K562 (cell line): ENCODE measurements around the gene BOLA3. TPM values are rescaled to one million over a fixed set of nuclear protein-coding genes. Genes with fewer than 3 reads are reported as not detected.

Source experiments
- BHLHE40 ChIP-seq: IDR thresholded peaks from 2 replicates; pipeline ENCODE4 v1.6.1; 2011; ENCODE audit warnings: low read length, improper control_type of control experiment
- FOXM1 ChIP-seq, 2 experiments: fragments of 450-650 bp in 1 of 2; sonication (generic) in 1 of 2; formaldehyde crosslinking in 1 of 2; IDR thresholded peaks; 2 replicates each; pipeline versions ENCODE4 v1.6.1 to v1.9.0; 2017 to 2022; ENCODE audit warnings: low read depth in 2 of 2, mild to moderate bottlenecking in 2 of 2, missing genetic modification reagents in 1 of 2, moderate library complexity in 1 of 2
- HCFC1 ChIP-seq: IDR thresholded peaks from 2 replicates; pipeline ENCODE4 v1.6.1; 2012; ENCODE audit warnings: low read depth, low read length, improper control_type of control experiment
- HIVEP1 ChIP-seq: fragments of 250-450 bp; sonication (Bioruptor Pico); IDR thresholded peaks from 2 replicates; pipeline ENCODE4 v1.4.0; 2020; ENCODE audit warnings: mild to moderate bottlenecking
- MBD2 ChIP-seq: sonication (generic); IDR thresholded peaks from 2 replicates; pipeline ENCODE4 v1.6.1; 2016; ENCODE audit warnings: low read depth, borderline replicate concordance
- NELFE ChIP-seq: IDR thresholded peaks from 2 replicates; pipeline ENCODE4 v1.6.1; 2011; ENCODE audit warnings: mild to moderate bottlenecking; ENCODE audit not compliant: insufficient read depth, insufficient read length
- NONO ChIP-seq, 2 experiments: fragments of 200-400 bp in 1 of 2; fragments of 450-650 bp in 1 of 2; formaldehyde crosslinking in 1 of 2; IDR thresholded peaks; 2 replicates each; pipeline ENCODE4 v1.6.1; 2017; ENCODE audit warnings: low read depth in 2 of 2, mild to moderate bottlenecking in 2 of 2, moderate library complexity in 2 of 2, low read length in 1 of 2
- SIN3B ChIP-seq: fragments of 450-650 bp; IDR thresholded peaks from 2 replicates; pipeline ENCODE4 v1.6.1; 2017; ENCODE audit warnings: low read depth, mild to moderate bottlenecking, moderate library complexity
- SMARCB1 ChIP-seq: IDR thresholded peaks from 2 replicates; pipeline ENCODE4 v1.6.1; 2011; ENCODE audit warnings: improper control_type of control experiment, low read depth; ENCODE audit not compliant: insufficient read length
- SRSF1 ChIP-seq: fragments of 200-400 bp; formaldehyde crosslinking; IDR thresholded peaks from 2 replicates; pipeline ENCODE4 v1.6.1; 2017; ENCODE audit warnings: mild to moderate bottlenecking, low read depth, low read length, moderate library complexity
- TAF1 ChIP-seq: IDR thresholded peaks from 2 replicates; pipeline ENCODE4 v1.6.1; 2011; ENCODE audit warnings: mild to moderate bottlenecking, low read length, moderate library complexity; ENCODE audit not compliant: insufficient read depth, control insufficient read depth, severe bottlenecking; ENCODE audit errors: extremely low read depth
- TRIM28 ChIP-seq: fragments of 450-650 bp; IDR thresholded peaks from 2 replicates; pipeline ENCODE4 v1.6.1; 2017
- ZBTB7A ChIP-seq: IDR thresholded peaks from 2 replicates; pipeline ENCODE4 v1.6.1; 2011; ENCODE audit warnings: low read depth, mild to moderate bottlenecking, low read length, moderate library complexity, borderline replicate concordance; ENCODE audit not compliant: control insufficient read depth
- ZKSCAN3 ChIP-seq: fragments of 250-450 bp; sonication (Bioruptor Pico); IDR thresholded peaks from 2 replicates; pipeline ENCODE4 v1.4.0; 2020
- ZNF175 ChIP-seq: fragments of 200-800 bp; sonication (Bioruptor generic); IDR thresholded peaks from 2 replicates; pipeline ENCODE4 v1.6.1; 2016; ENCODE audit warnings: low read depth, mild to moderate bottlenecking, missing genetic modification characterization, missing compliant biosample characterization
- ZNF274 ChIP-seq: IDR thresholded peaks from 2 replicates; pipeline ENCODE4 v1.6.1; 2011; ENCODE audit warnings: low read depth, mild to moderate bottlenecking, low read length, moderate library complexity, borderline replicate concordance
- ZNF436 ChIP-seq: fragments of 250-450, 450-650 bp; sonication (Bioruptor Pico); formaldehyde crosslinking; IDR thresholded peaks from 2 replicates; pipeline ENCODE4 v1.7.0; 2020; ENCODE audit warnings: mild to moderate bottlenecking
- ZNF79 ChIP-seq: fragments of 250-450 bp; sonication (Bioruptor Pico); IDR thresholded peaks from 2 replicates; pipeline ENCODE4 v1.4.0; 2020; ENCODE audit warnings: low read depth, mild to moderate bottlenecking, moderate library complexity
- polyA plus RNA-seq, 8 experiments: library from polyadenylated mRNA; depleted of rRNA in 4 of 8; stranded (reverse) in 5 of 8; unstranded in 3 of 8; fragments of >200 nt; fragmentation: Nextera tagmentation in 2 of 8; fragmentation: Illumina TruSeq in 1 of 8; extraction: Ambion mirVana in 2 of 8; extraction: Trizol in 1 of 8; gene quantifications; 2 replicates each; pipeline versions ENCODE4 v1.2.1 to v1.2.3, GENCODE V29; 2011 to 2014; ENCODE audit warnings: inconsistent platforms in 1 of 8, missing spikeins in 1 of 8
- total RNA-seq, 7 experiments: library from RNA; depleted of rRNA in 6 of 7; stranded (reverse); fragments of >200 nt in 6 of 7; fragmentation: Illumina TruSeq in 2 of 7; extraction: Trizol in 2 of 7; gene quantifications; 2 replicates each; pipeline versions ENCODE4 v1.2.1 to v1.2.3, GENCODE V29; 2011 to 2021; ENCODE audit warnings: low replicate concordance in 1 of 7
- TF ChIP-seq, protein P1 (sequence below): sonication (generic); formaldehyde crosslinking; IDR thresholded peaks from 2 replicates; pipeline ENCODE4 v1.8.0; 2023; ENCODE audit warnings: mild to moderate bottlenecking, missing genetic modification reagents
- TF ChIP-seq, protein P2 (sequence below): sonication (generic); formaldehyde crosslinking; IDR thresholded peaks from 2 replicates; pipeline ENCODE4 v1.8.0; 2022; ENCODE audit warnings: mild to moderate bottlenecking, missing genetic modification reagents

BOLA3 gene
- total and polyA plus RNA-seq, 9 of the 15 experiments (the other 6 are each of a cell fraction or from before 2014, with no cell fraction given), result 149 to 619 (median 255) TPM

DNA sequence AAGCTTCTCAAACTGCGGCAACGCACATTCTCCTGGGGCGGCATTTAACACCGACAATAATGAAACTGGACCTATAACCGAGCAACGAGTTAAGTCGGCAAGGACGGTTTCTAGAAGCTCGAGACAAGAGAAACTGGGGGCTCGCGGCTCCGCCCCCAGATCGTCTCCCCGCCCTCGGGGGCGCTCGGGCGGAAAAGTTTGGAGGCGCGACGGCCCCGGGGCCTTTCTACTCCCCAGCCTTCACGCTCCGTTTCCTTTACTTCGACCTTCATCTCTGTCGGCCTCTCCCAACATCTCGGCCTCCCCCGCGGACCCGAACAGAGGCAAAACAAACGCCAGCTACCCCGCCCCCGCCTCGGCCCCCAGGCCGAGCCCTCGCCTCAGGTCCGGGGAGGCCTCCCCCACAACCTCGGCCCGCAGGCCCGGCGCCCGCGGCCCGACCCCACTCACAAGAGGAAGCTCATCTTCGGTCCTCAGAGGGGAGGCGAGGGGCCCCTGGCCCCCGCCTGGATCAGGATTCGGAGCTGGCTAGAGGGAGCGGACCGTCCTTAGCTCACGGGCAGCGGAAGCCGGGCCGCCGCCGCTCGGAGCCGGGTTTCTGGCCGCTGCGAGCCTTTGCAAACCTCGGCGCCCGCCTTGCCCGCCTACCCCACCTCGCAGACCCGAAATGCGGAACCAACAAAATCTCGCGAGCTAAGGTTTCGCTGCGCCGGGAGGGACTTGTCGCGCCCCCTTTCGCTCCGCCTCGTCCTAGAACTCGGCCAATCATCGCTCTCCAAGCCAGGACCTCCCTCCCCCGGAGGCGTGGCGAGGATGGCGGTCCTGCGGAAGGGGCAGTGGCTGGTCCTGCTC, 30.7 kb upstream of the BOLA3 start, which contains the start of gene MOB1A (continued):
- TF ChIP-seq, protein P1, sequence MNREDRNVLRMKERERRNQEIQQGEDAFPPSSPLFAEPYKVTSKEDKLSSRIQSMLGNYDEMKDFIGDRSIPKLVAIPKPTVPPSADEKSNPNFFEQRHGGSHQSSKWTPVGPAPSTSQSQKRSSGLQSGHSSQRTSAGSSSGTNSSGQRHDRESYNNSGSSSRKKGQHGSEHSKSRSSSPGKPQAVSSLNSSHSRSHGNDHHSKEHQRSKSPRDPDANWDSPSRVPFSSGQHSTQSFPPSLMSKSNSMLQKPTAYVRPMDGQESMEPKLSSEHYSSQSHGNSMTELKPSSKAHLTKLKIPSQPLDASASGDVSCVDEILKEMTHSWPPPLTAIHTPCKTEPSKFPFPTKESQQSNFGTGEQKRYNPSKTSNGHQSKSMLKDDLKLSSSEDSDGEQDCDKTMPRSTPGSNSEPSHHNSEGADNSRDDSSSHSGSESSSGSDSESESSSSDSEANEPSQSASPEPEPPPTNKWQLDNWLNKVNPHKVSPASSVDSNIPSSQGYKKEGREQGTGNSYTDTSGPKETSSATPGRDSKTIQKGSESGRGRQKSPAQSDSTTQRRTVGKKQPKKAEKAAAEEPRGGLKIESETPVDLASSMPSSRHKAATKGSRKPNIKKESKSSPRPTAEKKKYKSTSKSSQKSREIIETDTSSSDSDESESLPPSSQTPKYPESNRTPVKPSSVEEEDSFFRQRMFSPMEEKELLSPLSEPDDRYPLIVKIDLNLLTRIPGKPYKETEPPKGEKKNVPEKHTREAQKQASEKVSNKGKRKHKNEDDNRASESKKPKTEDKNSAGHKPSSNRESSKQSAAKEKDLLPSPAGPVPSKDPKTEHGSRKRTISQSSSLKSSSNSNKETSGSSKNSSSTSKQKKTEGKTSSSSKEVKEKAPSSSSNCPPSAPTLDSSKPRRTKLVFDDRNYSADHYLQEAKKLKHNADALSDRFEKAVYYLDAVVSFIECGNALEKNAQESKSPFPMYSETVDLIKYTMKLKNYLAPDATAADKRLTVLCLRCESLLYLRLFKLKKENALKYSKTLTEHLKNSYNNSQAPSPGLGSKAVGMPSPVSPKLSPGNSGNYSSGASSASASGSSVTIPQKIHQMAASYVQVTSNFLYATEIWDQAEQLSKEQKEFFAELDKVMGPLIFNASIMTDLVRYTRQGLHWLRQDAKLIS (CRISPR knock-in tag), result peak; percentile 57; the same call in 1 of the 2 replicates
- TF ChIP-seq FOXM1 (IDR thresholded peaks at IDR 0.05; ENCODE audit: low read depth), result no peak
- no peak for TF ChIP-seq FOXM1 (CRISPR knock-in tag; IDR thresholded peaks at IDR 0.05; ENCODE audit: low read depth)
- TF ChIP-seq SRSF1, result no peak
- TF ChIP-seq SIN3B, result no peak
- peak; percentile 74; the same call in 1 of the 2 replicates for TF ChIP-seq MBD2
- no peak for TF ChIP-seq HIVEP1 (CRISPR knock-in tag)
- no peak for TF ChIP-seq SMARCB1
- TF ChIP-seq, protein P2, sequence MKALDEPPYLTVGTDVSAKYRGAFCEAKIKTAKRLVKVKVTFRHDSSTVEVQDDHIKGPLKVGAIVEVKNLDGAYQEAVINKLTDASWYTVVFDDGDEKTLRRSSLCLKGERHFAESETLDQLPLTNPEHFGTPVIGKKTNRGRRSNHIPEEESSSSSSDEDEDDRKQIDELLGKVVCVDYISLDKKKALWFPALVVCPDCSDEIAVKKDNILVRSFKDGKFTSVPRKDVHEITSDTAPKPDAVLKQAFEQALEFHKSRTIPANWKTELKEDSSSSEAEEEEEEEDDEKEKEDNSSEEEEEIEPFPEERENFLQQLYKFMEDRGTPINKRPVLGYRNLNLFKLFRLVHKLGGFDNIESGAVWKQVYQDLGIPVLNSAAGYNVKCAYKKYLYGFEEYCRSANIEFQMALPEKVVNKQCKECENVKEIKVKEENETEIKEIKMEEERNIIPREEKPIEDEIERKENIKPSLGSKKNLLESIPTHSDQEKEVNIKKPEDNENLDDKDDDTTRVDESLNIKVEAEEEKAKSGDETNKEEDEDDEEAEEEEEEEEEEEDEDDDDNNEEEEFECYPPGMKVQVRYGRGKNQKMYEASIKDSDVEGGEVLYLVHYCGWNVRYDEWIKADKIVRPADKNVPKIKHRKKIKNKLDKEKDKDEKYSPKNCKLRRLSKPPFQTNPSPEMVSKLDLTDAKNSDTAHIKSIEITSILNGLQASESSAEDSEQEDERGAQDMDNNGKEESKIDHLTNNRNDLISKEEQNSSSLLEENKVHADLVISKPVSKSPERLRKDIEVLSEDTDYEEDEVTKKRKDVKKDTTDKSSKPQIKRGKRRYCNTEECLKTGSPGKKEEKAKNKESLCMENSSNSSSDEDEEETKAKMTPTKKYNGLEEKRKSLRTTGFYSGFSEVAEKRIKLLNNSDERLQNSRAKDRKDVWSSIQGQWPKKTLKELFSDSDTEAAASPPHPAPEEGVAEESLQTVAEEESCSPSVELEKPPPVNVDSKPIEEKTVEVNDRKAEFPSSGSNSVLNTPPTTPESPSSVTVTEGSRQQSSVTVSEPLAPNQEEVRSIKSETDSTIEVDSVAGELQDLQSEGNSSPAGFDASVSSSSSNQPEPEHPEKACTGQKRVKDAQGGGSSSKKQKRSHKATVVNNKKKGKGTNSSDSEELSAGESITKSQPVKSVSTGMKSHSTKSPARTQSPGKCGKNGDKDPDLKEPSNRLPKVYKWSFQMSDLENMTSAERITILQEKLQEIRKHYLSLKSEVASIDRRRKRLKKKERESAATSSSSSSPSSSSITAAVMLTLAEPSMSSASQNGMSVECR (CRISPR knock-in tag), result no peak
- peak; percentile 81 for TF ChIP-seq TAF1
- TF ChIP-seq ZNF274, result no peak
- no peak for TF ChIP-seq ZNF436 (CRISPR knock-in tag)
- TF ChIP-seq ZNF175 (CRISPR knock-in tag), result no peak
- no peak for TF ChIP-seq BHLHE40
- no peak for TF ChIP-seq TRIM28
- TF ChIP-seq ZBTB7A, result peak; percentile 89
- no peak for TF ChIP-seq ZNF79 (CRISPR knock-in tag)
- TF ChIP-seq HCFC1, result peak; percentile 27; the same call in 1 of the 2 replicates
- no peak for TF ChIP-seq ZKSCAN3
- peak in 1 of 2 experiments; percentile 7; a peak in 1 of 4 replicates for TF ChIP-seq NONO (IDR thresholded peaks at IDR 0.05; ENCODE audit: low read depth in 2 of 2, low read length in 1 of 2)
- no peak for TF ChIP-seq NELFE
